Right kidney (tissue), 1 donor: Measurements from ENCODE around the gene KLHL35.
A peak's percentile ranks its signal among the peaks of the same experiment; 100 is the strongest.
"Not testable (repeated sequence)": the region's sequence is repeated elsewhere in the genome, so short reads cannot be mapped to it uniquely, and the experiment has no call there.

ENCODE experiments used
- DNase-seq: peaks from one replicate; pipeline ENCODE4 v3.0.0-alpha.2; 2016

The KLHL35 gene

DNA sequence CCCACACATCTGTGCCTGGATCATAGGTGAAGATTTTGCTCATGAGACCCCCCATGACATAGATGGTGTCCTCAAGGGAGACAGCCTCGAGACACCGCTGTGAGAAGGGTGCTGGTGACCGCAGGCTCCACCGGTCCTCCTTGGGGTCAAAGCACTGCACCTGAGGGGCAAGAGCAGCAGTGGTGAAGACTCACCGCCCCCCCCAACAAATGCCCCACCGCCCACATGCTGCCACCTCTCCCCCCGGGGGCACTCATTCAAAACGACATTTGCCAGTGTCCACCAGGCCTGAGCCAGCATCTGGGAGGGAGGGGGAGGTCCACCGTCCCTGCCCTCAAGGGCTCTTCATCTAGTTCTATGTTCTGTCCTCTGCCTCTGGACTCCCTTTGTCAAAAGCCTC lies 9.3 kb downstream of the KLHL35 start:
- DNase-seq: no peak

GRCh38 chr11:75422248-75423231 lies 10.5 kb downstream of the KLHL35 start:
- DNase-seq: no peak

- no peak for DNase-seq
Observed at GRCh38 chr11:75421902-75422247, 11.1 kb downstream of the KLHL35 start.

DNA sequence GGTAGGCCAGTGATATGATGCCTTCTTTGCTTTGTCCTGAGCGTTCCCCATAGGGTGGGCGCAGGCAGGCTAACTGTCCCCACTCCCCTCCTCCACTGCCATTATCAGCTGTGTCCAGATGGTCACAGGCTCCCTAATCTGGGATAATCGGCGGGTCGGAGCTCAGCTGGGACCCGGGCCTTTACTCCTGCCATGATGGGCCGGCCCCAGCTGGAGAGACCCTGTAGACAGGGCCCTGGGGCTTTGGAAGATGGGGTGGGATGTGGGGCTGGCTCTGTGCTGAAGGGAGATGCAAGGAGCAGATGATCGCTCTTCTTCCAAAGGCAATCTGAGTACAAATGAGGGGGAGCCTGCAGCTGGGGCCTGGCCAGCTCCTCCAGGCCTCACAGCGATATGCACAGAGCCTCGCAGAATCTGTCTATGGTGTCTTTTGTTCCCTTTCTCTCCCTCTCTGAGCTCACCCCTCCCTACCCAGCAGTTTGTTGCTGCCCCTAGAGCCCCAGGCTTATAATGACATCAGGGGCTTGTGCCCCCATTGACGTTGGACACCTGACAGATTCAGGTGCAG lies 11.9 kb downstream of the KLHL35 start:
- no peak for DNase-seq

GRCh38 chr11:75420224-75421034 lies 12.6 kb downstream of the KLHL35 start:
- DNase-seq: no peak

DNA sequence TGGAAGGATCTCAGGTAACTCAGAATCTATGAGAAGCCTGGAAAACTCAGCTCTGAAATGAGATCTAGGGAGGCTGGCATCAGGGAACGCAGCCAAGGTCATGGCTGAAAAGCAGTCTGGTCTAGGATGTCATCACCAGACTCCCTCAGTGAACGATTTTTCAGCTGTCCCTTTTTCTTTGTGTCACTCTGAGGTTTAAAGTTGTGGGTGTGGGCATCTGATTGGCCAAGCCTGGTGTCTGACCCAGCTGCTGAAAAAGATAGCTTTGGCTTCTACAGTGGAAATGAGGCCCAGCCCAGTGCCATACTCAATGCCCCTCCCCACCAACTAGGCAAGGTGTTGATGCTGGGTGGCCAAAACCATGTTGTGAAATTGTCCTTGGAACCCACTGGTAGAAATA lies 19.1 kb downstream of the KLHL35 start:
- DNase-seq: no peak

DNA sequence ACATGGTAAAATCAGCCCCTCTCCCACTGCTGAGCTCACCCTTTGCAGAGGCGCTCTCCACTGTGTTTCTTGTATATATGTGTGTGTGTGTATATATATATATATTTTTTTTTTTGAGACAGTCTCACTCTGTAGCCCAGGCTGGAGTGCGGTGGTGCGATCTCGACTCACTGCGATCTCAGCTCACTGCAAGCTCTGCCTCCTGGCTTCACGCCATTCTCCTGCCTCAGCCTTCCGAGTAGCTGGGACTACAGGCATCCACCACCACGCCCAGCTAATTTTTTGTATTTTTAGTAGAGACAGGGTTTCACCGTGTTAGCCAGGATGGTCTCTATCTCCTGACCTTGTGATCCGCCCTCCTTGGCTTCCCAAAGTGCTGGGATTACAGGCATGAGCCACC lies 19.9 kb downstream of the KLHL35 start:
- DNase-seq: not testable (repeated sequence)

GRCh38 chr11:75409971-75410370 lies 23.0 kb downstream of the KLHL35 start:
- DNase-seq: not testable (repeated sequence)

GRCh38 chr11:75408957-75409219 lies 24.1 kb downstream of the KLHL35 start:
- no peak for DNase-seq

- no peak for DNase-seq
Observed at GRCh38 chr11:75406338-75406777, 26.6 kb downstream of the KLHL35 start.

DNA sequence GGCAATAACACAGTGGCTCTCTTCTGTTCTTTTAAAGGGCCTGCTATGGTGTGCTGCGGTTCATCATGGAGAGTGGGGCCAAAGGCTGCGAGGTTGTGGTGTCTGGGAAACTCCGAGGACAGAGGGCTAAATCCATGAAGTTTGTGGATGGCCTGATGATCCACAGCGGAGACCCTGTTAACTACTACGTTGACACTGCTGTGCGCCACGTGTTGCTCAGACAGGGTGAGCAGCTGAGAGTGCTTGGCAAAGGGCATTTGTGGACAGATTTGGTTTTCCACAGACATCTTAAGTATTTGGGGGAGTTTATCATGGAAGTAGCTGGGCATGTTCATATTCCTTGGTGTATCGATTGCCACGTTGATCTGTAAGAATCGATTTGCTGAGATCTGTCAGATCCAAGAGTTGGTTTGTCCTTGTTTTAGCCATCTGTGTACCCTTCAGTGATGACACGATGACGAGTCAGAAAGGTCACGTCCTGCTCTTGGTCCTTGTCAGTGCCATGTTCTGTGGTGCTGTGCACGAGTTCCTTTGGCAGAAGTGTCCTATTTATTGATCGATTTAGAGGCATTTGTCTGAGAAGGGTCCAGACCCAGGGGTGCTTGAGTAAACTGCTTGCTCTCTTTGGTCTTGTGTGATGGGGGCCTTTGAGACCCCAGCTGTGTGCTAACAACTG lies 28.9 kb downstream of the KLHL35 start:
- DNase-seq: no peak

GRCh38 chr11:75403037-75403436 lies 30.0 kb downstream of the KLHL35 start:
- DNase-seq: no peak

GRCh38 chr11:75402002-75402773 lies 30.8 kb downstream of the KLHL35 start:
- no peak for DNase-seq

DNA sequence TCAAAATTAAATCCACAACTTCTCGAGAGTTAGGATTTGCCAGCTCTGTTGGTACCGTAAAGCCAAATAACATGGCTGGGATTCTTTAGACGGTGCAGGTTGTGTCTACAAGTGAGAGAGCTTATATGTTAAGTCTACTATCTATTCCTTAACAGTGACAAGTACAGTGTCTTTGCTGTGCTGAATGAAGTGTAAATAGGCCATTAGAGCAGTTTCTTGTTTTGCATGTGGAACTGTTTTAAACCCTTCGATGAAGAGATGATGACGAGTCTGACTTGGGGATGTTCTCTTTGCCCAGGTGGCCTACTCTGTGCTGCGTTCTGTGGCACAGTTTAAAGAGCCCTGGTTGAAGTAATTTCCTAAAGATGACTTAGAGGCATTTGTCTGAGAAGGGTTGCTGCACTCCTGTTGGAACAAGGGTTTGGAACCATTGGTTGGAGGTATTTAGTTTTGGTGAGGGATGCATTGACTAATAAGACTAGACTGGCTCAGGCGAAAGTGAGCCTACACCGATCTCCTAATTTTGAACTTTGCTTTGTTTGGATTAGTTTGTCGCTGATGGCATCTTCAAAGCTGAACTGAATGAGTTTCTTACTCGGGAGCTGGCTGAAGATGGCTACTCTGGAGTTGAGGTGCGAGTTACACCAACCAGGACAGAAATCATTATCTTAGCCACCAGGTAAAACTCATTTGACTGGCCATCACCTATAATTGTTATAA lies 32.7 kb downstream of the KLHL35 start:
- DNase-seq: peak; percentile 51

GRCh38 chr11:75399344-75400145 lies 33.5 kb downstream of the KLHL35 start, which contains the start of gene RPS3:
TSS of gene RPS3 (plus strand) at chr11:75399518. CDS start at chr11:75399548, 30 bp downstream.
- peak; percentile 98 for DNase-seq

DNA sequence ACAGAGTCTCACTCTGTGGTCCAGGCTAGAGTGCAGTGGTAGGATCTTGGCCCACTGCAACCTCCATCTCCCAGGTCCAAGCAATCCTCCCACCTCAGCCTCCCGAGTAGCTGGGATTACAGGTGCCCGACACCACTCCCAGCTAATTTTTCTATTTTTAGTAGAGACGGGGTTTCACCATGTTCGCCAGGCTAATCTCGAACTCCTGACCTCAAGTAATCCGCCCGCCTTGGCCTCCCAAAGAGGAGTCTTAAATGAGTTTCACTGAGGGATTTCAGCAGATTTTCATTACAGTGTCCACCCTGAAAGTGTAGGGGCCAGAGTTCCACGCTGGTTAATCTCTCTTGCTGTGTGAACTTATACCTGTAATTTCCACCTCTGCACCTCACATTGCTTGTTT lies 34.1 kb downstream of the KLHL35 start:
- DNase-seq: no peak

- no peak for DNase-seq
Observed at GRCh38 chr11:75394085-75394840, 38.7 kb downstream of the KLHL35 start.

DNA sequence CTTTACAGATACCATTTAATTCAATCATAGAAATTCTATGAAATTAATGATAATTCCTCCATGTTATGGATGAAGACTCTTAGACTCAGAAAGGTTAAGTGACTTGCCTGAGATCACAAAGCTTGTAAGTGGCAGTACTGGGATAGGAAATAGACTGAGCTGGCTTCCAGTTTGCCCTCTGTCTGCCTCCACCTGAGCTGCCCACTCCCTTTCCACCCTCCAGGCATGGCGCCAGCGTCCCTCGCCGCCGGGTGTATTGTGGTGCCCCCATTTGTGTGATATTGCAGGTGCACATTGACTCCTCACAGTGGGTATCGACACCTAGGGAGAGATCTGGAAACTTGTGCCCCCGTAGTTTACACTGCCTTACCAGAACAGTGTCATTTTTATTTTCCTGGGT lies 43.1 kb downstream of the KLHL35 start:
- DNase-seq: no peak

DNA sequence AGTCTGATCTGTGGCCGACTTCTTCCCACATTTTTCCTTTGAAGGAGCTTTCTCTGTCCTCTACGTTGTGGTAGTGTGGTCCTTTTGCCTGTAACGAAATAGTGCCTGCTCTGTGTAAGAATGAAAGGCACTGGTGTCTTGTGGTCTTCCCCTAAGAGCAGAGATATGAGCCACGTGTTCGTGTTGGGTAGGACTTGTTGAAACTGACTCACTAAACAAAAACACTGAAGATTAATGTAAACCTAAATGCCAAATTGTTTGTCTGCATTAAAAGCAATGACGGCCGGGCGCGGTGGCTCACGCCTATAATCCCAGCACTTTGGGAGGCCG lies 43.8 kb downstream of the KLHL35 start:
- no peak for DNase-seq
